Omental fat pad (tissue), 4 donors: Measurements from ENCODE around the gene HS3ST3B1. TPM values are rescaled to one million over a fixed set of nuclear protein-coding genes. Genes with fewer than 3 reads are reported as not detected.

Source experiments
- ATAC-seq: fragments of 150-250 bp; one replicate; pipeline ENCODE4 v1.9.1; 2016; ENCODE audit warnings: mild to moderate bottlenecking, moderate library complexity; ENCODE audit not compliant: low FRiP score
- DNase-seq: peaks from one replicate; pipeline ENCODE4 v3.0.0-alpha.2; 2019; ENCODE audit warnings: low spot score
- total RNA-seq, 4 donors: library from RNA; depleted of rRNA; stranded (reverse); fragments of >200 nt; gene quantifications; one replicate each; pipeline ENCODE4 v1.1.0, GENCODE V29; 2016
- TF ChIP-seq, protein P1 (sequence below), 3 donors: fragments of 450-650 bp; IDR thresholded peaks; one replicate each; pipeline ENCODE4 v1.5.1; 2016 to 2017; ENCODE audit warnings: antibody characterized with exemption in 3 of 3, mild to moderate bottlenecking in 3 of 3, moderate library complexity in 2 of 3

Gene HS3ST3B1
- total RNA-seq, 4 donors from 2014 or later, result 1.3 to 5.8 (median 4.8) TPM

DNA sequence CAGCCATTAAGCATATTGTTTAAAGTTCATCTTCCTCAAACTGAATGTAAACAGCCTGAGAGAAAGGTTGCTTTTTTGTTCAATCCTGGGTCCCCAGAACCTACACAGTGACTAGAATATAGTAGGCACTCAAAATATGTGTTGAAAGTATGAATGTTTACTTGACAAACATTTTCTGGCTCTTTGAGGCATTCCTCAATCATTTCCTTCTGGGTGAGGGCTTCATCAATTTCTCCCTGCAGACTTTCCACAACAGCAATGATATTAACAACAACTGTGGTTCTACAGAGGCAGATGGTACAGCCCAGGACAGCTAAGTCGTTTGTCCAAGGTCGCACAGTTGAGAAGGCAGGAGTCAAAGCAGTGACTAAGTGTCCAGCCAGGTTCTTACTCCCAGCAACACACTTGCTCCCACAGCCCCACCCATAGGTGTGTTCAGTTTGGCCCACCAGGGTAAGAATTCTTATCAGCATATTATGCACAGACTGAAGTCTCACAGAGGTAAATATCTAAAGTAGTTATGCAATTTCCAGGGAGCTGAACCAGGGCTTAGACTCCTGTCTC lies 61.1 kb downstream of the HS3ST3B1 start:
- DNase-seq (no peak), ATAC-seq (no peak)
- TF ChIP-seq, protein P1, sequence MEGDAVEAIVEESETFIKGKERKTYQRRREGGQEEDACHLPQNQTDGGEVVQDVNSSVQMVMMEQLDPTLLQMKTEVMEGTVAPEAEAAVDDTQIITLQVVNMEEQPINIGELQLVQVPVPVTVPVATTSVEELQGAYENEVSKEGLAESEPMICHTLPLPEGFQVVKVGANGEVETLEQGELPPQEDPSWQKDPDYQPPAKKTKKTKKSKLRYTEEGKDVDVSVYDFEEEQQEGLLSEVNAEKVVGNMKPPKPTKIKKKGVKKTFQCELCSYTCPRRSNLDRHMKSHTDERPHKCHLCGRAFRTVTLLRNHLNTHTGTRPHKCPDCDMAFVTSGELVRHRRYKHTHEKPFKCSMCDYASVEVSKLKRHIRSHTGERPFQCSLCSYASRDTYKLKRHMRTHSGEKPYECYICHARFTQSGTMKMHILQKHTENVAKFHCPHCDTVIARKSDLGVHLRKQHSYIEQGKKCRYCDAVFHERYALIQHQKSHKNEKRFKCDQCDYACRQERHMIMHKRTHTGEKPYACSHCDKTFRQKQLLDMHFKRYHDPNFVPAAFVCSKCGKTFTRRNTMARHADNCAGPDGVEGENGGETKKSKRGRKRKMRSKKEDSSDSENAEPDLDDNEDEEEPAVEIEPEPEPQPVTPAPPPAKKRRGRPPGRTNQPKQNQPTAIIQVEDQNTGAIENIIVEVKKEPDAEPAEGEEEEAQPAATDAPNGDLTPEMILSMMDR (IDR thresholded peaks at IDR 0.05), result no peak

DNA sequence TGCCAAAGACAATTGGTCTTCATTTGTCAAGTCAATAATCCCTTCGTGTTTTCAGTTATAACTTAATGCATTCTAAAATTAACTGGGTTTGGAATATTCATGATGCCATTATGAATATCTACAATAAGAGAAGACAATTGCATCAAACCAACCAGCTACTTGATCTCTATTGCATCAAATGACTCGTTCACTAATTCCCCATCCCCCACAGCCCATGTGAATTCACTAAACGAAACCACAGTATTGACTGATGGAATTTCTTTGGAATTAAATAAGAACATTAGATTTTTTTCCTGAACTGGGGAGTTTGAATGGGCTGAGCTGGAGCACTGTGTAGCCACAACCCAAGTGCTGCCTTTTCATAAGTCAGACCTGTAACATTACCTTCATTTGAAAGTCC lies 65.3 kb downstream of the HS3ST3B1 start:
- DNase-seq (no peak), ATAC-seq (no peak)
- TF ChIP-seq, protein P1 (IDR thresholded peaks at IDR 0.05), result no peak

DNA sequence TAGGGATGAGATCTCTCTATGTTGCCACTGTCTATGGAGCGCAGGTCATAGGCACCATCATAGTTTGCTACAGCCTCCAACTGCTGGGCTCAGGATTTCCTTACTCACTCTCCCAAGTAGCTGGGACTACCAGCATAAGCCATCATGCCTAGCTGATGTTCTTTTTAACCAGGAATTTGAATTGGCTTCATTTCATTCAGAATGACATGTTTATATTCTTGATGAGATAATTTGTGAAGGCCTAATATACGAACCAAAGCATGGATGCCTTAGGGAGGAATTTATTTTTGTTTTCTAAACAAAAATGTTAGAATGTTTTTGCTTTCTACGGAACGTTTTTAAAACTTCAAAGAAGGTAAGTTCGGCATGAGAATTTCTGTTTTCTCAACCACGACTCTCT lies 71.6 kb downstream of the HS3ST3B1 start:
- TF ChIP-seq, protein P1 (IDR thresholded peaks at IDR 0.05), result no peak
- DNase-seq (no peak), ATAC-seq (no peak)

DNA sequence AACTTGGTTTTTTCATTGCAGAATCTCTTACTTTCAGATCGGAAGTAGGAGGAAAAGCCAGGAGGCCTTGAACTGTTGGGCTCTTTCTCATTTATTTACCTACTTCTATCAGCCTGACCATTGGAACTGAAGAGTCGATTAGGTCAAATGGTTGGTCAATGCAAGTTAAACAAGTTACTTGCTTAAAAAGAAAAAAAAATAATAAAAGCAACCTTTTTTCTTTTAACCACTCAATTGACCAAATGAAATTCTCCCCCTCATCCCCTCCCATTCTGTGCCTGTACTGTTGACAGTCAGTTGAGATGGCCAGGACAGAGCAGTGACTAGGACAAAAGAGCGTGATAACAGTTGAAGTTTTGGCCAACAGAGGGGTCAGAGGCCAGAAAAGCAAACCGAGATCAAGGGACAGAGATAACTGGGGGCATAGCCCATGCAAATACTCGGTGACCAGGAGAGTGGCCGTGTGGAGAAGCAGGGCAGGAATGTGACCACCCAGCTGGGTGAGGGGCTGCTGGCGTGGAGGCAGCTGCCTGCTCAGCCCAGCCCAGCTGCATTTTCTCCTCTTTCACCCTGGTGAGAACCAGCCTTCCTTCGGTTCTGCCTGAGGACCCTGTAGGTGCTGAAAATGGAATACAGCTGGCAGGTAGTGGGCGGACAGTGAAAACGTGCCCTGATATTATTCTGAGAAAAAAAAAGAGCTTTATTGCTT lies 72.2 kb downstream of the HS3ST3B1 start:
- ATAC-seq, result no peak
- TF ChIP-seq, protein P1 (IDR thresholded peaks at IDR 0.05), result no peak
- DNase-seq, result no peak

DNA sequence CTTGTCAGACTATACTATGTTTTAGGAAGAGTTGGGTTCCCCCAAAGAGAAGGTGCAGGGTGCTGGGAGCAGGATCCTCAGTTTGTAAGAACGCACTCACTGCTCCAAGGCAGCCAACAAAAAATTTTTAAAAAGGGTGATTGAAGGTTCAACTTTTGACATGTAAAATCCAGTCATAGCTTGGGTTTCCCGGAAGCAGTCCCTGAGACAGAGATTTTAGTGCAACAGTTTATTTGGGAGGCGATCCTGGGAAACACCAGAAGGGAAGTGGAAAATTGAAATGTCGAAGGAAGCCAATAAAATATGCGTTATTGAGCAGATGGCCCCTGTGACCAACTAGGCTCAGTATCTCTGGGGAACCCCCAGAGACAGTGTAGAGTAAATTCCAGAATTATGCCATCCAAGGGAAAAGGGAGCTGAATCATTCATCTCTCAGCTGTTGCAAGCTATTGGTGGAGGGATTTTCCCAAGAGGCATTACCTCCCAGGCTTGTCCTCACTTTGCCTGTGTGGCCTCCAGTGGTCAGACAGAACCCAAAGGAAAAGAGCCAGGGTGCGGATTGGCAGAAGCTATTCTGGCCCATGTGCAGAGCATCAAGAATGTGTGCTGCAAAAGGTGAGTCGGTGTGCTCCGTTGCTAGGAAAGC lies 72.9 kb downstream of the HS3ST3B1 start:
- ATAC-seq (peak; percentile 32), DNase-seq (no peak)
- TF ChIP-seq, protein P1 (IDR thresholded peaks at IDR 0.05), result no peak

DNA sequence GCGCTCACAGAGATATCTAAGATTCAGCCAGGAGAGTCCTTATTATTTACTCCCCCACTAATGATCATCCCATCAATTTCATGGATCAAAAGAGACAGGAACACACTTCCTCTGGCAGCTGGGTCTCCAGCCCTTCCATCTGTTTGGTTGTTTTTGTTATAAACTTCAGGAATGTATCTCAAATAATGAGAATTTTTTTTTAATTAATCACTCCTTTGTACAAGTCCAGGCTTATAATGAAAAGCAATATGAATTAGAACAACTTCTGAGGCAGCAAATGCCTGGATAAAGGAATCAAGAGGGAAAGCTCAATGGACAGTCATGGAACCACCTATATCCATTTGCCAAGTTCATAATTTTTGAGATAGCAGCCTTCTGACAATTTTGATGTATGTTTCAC lies 73.4 kb downstream of the HS3ST3B1 start:
- TF ChIP-seq, protein P1 (IDR thresholded peaks at IDR 0.05), result no peak
- no peak for DNase-seq
- no peak for ATAC-seq
